Non-pigmented ciliary epithelial cell (primary cell): ENCODE data around the gene NRCAM.
"Not testable (repeated sequence)": the region's sequence is repeated elsewhere in the genome, so short reads cannot be mapped to it uniquely, and the experiment has no call there.

Source experiments
- DNase-seq: peaks from one replicate; pipeline ENCODE4 v3.0.0-alpha.2; 2010; ENCODE audit warnings: low read depth

NRCAM gene

DNA sequence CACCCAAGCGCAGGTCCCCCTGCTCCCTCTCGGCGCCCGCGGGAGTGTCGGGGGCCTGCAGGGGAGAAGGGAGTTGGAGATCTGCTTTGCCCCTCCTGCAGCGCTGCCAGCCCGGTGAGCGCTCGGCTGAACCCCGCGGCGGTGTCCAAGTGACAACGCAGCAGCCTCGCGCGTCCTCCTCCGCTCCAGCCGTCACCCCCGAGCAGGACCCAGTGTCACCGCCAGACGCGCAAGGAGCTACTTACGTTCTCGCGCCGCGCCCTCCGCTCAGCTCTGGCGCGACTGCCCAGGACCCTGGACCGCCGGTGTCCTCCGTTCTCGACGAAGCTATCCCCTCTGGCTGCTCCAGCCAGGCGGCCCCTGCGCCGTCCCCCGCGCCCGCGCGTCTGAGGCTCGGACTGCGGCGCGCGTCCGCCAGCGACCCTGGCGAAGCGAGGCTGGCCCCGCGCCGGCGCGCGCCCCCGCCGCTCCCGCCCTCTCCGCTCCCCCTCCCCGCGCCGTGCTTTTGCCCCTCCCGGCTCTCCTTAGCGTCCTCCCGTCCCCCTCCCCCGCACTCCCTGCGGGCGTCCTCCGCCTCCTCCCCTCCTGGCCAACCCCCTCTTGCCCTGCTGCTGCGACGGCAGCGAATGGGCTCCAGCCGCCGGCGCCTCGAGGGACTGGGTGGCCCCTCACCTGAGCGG, at the start of gene NRCAM:
Gene NRCAM, minus strand, starts transcription at position 439 of the 680 bp plus-strand sequence. CDS start 216,372 bp downstream, outside the sequence.
- no peak for DNase-seq

DNA sequence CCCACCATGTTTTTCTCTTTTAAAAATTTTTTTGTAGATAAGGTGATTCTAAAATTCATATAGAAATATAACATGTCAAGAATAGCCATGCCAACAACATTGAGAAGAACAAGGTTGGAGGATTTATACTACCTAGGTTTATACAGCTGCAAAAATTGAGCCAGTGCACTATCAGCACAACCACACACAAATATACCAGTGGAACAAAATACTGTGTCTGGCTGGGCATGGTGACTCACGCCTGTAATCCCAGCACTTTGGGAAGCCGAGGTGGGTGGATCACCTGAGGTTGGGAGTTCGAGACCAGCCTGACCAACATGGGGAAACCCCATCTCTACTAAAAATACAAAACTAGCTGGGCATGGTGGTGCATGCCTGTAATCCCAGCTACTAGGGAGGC, 48.3 kb upstream of the NRCAM start:
- not testable (repeated sequence) for DNase-seq

DNA sequence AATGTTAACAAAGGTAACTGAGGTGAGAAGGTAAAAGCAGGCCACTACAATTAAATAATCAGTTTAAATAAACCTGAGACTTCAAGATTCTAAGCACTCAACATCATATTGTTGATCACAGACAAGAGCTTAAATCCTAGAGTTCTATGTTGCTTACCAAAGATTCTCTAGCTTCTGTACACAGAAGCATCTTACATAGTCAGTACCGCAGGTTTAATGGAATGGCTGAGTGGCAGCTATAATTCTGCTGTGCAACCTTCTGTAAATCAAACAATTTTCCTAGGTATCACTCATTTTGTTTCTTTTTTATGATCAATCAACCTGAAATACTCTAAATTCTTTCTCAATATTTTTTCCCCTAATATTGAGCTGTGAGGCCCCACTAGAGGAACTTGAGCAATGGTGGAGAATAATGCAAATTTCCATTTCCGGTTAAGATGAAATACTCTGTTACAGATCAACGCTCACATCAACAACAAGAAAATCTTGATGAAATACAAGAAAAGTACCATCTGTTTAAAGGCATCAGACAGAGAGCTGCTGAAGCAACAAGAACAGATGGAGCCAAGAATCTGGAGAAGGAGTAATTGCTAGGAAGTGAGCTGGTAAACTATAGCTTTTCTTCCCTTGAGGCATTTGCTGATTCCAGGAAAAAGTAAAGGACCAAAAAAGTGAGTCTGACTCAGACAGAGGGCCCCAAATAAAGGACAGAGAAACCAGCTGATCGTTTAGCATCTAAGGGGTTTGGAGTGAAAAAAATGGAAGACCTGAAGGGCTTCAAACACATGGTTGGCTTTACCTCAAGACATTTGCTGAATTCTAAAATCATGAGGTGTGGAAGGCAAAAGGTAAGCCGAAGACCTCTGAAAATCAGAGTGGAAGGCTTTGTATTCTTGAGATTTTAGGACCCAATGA, 47.1 kb upstream of the NRCAM start:
- no peak for DNase-seq

DNA sequence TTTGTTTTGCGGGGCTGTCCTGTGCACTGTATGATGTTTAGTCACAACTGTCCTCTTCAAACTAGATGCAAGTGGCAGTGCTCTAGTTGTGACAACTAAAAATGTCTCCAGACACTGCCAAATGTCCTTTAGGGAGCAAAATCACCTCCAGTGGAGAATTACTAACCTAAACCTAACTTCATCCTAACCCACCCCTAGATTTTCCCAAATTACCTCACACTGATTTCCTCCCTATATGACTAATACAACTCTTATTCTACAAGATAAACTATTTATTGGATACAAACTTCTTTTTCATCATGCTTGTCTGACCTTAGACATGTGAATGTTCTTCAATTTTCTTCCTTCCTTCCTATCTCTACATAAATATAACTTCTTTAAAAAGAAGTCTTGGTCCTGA, 43.3 kb upstream of the NRCAM start:
- DNase-seq: no peak

DNA sequence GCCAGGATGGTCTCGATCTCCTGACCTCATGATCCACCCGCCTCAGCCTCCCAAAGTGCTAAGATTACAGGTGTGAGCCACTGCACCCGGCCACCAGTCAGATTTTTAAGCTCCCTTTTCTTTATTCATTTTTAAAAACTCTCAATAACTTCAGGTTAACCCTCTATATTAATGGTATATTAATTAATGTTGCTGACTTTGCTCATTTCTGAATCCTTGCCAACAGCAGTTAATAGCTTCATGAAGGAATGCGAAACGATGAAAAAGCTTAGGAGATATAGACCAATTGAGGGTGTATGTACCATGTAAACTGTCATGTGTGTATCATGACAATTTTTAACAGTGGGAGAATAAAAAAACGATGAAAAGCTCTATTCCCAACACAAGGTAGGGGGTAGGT, 42.2 kb upstream of the NRCAM start:
- DNase-seq: no peak

DNA sequence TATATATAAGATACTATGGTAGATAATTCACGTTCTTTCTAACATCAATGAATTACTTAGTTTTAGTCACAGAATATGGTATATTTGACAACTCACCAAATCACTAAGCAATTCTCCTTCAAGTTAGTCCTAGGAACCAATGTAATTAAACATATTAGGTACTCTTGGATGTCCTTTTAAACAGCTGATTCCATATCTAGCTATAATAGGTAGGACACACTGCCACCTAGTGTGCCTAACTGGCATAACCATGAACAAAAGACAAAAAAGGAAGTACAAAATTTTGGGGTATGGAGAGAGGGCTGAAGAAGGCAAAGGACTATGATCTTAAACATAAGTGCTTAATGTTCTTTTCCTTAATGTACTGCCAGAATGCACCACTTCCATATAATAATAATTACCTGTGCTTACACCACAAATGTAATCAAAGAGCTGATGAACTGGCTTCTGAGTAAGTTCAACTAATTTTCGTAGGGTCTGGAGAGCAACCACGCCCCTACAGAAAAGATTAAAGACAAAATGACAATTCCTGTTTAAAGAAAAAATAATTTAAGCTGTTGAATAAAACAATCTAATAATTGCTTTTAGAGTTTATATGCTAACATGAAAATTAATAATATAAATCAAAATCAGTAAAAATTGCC, 41.0 kb upstream of the NRCAM start:
- DNase-seq: no peak

DNA sequence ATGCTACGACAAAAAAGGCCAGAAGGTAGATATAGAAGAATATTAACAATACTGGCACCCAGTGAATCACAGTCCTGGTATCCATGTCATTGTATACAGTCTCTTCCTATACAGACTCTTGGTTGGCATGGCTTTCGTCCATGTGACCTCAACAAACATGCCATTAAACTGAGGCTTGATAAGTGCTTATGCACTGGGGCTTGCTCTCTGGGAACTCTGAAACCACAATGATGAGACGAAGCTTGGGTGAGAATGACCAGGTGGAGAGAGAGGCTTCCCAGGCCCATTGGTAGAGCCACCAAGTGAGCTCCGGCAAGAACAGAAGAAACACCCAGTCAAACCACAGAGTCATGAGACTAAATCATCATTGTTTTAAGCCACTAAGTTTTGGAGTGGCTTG, 36.5 kb upstream of the NRCAM start:
- DNase-seq: no peak

DNA sequence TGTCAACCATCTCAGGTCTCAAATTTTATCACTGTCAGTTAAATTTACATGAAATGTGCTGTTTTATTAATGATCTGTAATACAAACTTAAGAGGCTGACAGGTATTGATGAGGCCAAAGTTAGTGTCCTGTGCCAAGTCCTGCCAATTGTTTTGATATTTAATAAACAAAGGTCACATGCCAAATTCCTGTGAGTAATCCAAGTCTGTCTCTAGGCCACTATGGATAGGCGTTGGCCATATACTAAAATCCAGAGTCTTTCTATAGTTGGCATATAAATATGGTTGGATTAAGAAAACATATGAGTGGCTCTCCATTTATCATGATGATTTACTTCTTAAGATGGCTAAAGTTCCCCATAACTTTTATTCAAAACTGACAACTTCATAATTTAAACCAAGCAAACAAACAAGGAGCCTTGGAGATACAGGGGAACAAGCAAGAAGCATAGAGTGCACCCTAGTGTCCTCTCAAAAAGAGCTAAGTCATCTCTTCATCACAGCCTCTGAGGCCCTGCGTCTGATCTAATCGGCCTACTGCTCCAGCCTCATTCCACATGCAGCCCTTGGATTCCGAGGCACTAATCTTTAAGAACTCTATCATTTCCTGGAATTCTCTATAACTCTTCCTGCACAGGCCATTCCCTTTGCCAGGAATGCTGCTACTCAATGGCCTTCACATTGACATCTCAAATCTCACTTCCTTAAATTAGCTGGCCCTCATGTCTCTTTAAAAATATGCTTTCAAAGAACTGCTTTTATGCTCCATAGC, 32.7 kb upstream of the NRCAM start:
- DNase-seq: no peak

DNA sequence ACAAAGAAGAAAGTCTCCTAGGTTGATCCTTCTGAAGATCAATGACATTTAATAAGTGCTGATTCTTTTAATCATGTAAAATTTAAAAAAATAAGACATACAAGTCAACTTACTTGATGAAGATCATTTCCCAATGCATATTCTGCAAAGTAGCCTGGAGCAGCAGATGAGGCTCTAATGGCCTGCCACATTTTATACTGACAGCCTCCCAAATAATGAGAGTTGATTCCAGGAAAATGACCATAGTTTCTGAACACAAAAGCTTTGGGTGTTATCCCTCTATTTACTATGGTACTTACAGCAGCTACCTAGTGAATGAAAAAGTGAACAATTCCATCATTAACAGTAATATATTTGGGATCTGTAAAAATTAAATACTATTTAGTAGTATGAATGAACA, 31.4 kb upstream of the NRCAM start:
- no peak for DNase-seq

DNA sequence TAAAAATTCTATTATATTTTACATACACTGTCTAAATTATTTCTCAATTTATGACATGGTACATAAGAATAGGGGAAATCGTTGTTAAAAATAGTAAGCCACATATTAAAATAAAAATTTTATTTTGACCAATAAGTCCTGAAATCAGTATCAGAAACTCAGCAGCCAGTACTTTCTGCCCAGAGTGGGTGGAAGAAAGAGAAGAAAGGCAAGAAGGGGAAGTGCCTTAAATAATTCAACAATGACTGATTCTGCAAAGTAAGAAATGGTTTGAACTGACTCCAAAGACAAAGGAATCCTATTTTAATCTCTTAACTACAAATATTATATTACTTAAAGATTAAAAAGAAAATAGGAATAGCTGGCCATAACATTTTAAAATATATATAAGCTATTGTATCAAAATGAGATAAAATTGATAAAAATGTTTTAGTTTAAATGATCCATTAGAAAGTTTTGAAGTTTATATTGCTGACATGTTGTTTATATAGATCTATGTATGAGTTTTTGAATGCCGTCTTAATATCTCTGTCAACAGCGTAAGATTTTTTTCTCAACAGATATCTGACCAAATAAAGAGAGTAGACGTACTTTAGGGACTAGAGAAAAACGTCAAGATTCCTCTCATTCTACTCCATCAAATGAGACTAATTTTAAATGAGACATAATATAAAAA, 30.2 kb upstream of the NRCAM start:
- DNase-seq: peak; percentile 60

DNA sequence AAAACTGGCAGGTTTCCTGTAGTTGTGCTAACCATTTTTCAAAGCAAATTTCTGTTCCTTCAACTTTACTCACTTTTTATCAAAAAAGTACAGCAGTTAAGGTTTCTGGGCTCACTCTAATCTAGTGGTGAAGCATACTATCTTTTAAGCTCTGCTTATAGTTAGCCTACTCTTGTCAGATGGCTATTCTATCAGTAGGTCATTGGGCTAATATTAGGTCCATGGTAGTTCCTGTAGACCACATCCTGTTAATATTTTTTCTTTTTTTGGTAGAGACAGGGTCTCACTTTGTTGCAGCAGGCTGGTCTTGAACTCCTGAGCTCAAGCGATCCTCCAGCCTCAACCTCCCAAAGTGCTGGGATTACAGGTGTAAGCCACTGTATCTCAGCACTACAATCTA, 27.9 kb upstream of the NRCAM start:
- DNase-seq: no peak

DNA sequence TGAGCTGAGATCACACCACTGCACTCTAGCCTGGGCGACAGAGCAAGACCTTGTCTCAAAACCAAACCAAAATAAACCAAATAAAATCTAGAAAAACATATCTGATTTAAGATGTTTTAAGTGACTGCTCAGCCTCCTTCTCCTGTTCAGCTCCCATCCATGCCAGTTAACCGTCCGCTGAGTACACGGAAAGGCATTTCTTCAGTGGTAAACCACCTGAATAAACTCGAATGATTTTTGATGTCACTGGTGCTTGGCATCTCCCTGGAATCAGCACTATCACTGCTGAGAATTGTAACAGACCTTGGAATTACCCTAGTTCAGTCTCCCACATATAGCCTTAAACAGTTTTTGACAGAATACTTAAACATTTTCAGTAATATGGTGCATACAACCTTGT, 24.1 kb upstream of the NRCAM start:
- DNase-seq: no peak

DNA sequence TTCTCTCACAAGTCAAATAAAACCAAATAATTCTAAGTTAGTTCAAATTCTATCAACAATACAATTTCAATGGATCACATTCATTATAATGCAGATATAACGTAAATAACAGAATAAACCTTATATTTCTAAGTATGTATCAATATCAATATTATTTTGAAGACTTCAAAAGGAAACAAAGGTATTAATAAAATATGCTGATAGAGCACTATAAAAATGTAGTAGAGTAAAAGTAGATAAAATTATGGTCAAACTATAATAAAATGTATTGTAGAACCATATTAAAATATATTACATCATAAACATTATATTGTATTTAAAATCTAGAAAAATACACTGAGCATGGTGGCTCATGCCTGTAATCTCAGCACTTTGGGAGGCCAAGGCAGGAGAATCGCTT, 23.5 kb upstream of the NRCAM start:
- DNase-seq: no peak

DNA sequence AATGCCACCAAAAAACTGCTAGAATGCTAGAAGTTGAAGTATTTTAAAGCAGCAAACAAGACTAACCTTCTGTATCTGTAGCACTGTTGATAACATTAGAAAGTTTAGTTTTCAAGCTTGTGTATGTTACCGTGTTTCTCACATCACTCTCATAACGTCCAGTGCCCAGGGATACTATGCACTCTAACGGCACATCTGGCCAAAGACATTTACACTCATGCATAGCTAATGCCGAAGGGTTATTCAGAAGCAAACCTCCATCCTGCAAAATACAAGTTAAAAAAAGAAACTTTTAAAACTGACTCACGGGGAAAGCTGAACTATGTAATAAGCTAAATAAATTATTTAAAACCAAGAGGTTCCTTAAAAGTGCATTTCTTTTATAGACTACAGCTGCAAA, 22.9 kb upstream of the NRCAM start:
- no peak for DNase-seq

DNA sequence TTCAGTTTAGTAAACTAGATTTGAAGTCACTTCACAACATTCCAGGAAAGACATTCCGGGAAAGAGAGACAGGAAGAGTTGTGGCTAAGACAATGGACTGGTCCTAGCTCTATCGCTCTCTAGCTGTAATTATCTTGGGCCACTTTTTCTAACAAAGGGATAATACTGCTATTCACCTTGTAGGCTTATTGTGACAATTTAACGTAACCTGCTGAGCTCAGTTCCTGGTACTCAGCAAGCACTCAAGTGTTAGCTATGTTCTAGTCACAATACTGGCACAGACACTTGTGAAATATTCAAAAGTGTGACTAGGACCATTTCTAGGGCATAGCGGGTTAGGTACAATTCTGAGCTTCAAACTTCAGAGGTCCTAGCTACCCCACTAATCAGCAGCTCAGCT, 12.0 kb upstream of the NRCAM start:
- DNase-seq: no peak

DNA sequence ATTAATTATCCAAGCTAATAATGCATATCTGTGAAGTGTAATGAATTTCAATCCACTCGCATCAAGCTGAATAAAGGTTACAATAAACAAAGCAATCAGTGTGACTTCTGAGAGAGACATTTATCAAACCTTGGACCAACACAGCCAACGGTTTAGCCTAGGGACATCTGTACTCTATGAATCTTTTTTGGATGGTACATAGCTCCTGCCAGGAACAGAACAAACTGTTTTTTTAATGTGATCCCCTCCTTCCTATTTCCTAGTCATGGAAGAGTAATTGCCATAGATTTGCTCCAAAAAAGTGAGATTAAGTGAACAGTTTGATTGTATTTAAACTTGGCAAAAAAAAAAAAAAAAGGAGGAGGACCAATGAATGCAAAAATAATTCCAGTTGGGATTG, 11.2 kb upstream of the NRCAM start:
- DNase-seq: no peak

DNA sequence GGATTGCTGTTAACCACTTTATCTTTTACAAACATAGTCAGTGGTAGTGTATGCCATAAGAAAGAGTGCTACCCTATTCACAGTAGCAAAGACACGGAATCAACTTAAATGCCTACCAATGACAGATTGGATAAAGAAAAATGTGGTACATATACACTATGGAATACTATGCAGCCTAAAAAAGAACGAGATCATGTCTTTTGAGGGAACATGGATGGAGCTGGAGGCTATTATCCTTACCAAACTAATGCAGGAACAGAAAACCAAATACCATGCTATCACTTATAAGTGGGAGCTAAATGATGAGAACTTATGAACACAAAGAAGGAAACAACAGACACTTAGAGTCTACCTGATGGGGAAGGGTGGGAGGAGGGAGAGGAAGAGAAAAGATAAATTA, 10.1 kb upstream of the NRCAM start:
- DNase-seq: not testable (repeated sequence)

DNA sequence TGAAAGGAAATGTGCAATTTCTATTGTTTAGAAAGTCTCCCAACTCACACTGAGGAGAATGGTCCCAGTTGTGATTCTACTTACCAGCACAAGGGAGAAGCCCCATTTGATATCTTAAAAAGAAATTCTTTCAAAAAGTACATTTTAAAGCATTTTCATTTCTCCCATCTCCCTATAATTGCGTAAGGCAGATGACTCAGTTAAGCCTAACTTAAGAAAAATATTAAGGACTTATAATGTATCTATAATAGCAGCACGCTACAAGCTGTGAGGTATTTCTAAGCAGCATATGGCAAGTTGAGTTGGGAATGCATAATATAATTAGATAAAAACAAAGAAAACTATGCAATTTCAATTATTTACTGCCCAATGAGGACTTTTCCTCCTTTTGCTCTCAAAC, 8.5 kb upstream of the NRCAM start:
- no peak for DNase-seq

DNA sequence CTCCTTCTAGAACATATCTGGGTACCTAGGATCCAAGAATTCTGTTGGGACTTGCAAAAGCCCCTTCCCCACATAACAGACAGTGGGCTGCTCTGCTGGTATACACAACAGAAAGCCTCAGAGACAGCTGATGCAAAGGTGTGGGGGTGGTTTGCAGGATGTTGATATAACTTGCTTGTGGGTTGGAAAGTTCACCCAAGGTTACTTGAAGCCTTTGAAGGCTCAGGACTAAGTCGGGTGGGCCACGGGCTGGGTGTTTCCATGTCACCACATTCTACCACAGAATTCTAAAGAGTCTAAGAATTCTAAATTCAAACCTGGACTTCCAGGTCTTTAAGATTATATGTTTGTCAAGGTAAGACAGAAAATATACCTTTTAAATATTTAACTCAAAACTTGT, 7.4 kb upstream of the NRCAM start:
- no peak for DNase-seq

DNA sequence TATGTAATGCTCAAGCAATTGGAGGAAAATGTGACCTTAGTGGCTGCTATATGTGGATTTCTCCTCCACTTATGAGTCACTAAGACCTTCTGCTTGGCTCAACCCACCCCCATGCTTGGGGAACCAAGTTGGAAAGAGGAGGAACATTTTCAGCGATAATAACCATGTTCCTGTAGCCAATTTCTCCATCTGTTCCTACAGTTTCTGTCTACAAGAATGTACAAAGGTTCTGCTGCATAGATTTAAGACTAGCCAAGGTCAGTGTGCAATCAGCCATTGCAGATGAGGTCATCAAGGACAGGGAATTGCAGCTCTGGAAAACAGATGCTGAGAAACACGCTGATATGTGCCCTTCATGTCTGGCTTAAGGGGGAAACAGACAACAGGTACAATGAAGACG, 5.6 kb upstream of the NRCAM start:
- no peak for DNase-seq

DNA sequence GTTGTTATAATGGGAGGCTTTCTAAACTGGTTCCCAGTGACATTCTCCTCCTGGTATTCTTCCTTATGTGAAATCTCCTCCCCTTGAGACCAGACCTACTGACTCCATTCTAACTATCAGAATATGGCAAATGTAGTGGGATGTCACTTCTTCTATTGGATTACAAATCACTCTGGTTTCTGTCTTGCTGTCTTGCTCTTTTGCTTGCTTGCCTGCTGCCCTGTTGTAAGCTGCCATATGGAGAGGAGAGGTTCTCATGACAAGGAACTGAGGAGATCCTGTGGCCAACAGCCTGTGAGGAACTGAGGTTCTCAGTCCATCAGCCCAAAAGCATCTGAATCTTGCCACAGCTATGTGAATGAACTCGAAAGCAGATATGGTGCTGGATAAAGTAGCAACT, 4.7 kb upstream of the NRCAM start:
- no peak for DNase-seq
